Fibroblast of villous mesenchyme (primary cell): ENCODE data around the gene TMPRSS5. TPM values are rescaled to one million over a fixed set of nuclear protein-coding genes. Genes with fewer than 3 reads are reported as not detected.

Experiments used
- DNase-seq: peaks from one replicate; pipeline ENCODE4 v3.0.0-alpha.2; 2010; ENCODE audit warnings: low read depth
- H3K4me3 ChIP-seq: 2 replicates; pipeline ENCODE4 v1.5.1; 2011; ENCODE audit warnings: low read depth, mild to moderate bottlenecking, low read length
- small RNA-seq: library from RNA; depleted of rRNA; stranded (forward); fragments of <200 nt; gene quantifications from one replicate; pipeline ENCODE3, GENCODE V24; 2012
- total RNA-seq: library from RNA; depleted of rRNA; stranded (reverse); fragments of >200 nt; gene quantifications from 2 replicates; pipeline ENCODE4 v1.2.3, GENCODE V29; 2012
- TF ChIP-seq, protein P1 (sequence below): IDR thresholded peaks from 2 replicates; pipeline ENCODE4 v1.5.1; 2012; ENCODE audit warnings: low read depth, mild to moderate bottlenecking, low read length; ENCODE audit not compliant: insufficient read depth

Gene TMPRSS5
- total RNA-seq, 1 donor: 0.43 TPM

DNA sequence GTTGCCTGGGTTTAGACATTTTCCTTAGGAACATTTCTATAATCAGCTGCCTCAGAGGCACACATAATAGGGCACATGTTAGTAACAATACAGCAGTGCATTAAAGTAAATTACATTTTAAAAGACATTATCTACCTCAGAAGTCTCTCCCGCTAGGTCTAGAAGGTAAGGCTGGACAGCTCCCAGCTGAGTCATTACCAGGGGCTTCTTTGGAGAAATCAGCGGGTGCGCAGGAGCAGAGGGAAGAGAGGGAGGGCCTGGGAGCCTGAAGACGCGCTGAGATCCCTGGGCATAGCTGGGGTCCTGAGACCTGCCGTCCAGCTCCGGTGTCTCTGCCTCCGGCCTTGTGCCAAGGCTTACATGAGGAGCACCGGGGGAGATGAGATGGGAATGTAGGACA, 67.7 kb downstream of the TMPRSS5 start:
- TF ChIP-seq, protein P1, sequence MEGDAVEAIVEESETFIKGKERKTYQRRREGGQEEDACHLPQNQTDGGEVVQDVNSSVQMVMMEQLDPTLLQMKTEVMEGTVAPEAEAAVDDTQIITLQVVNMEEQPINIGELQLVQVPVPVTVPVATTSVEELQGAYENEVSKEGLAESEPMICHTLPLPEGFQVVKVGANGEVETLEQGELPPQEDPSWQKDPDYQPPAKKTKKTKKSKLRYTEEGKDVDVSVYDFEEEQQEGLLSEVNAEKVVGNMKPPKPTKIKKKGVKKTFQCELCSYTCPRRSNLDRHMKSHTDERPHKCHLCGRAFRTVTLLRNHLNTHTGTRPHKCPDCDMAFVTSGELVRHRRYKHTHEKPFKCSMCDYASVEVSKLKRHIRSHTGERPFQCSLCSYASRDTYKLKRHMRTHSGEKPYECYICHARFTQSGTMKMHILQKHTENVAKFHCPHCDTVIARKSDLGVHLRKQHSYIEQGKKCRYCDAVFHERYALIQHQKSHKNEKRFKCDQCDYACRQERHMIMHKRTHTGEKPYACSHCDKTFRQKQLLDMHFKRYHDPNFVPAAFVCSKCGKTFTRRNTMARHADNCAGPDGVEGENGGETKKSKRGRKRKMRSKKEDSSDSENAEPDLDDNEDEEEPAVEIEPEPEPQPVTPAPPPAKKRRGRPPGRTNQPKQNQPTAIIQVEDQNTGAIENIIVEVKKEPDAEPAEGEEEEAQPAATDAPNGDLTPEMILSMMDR: no peak
- DNase-seq: no peak
- H3K4me3 ChIP-seq: no peak overlapping the region

DNA sequence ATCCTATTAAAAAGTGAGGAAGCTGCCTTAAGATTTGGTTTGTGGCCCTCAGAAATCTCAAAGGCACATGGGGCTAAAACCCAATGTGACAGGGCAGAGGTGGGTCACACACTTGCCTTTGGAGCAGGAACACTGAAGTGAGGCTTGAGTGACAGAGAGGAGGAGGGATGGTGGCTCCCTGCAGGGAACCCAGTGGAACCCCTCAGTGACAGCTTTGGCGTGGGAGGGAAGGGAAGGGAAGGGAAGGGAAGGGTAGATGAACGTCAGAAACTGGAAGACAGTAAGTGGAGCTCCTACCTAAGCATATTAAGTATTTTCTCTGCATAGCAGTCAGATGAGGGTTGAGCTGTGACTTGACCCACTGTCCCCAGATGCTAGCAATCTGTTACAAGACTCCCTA, 68.5 kb downstream of the TMPRSS5 start:
- TF ChIP-seq, protein P1: no peak
- H3K4me3 ChIP-seq: no peak overlapping the region
- DNase-seq: no peak

Small RNA genes within 50 kb of the gene (small RNA-seq; reads per million reads assigned to genes)
- gene RPS29P19: not detected

Other genes starting within 250 kb of the TMPRSS5 start
- gene DRD2, start 230.9 kb downstream of the TMPRSS5 start, total RNA-seq: not detected in 2 replicates
- 18.0 and 23.7 TPM in 2 replicates for gene ZW10, start 67.4 kb upstream of the TMPRSS5 start, total RNA-seq
- gene CLDN25, start 73.5 kb upstream of the TMPRSS5 start, total RNA-seq: not detected in 2 replicates
- gene USP28, start 169.3 kb upstream of the TMPRSS5 start, total RNA-seq: 27.1 and 37.1 TPM in 2 replicates
- not detected in 2 replicates for gene HTR3B, start 198.5 kb upstream of the TMPRSS5 start, total RNA-seq